PC-3 (cell line): ENCODE measurements around the gene SERPINA4. TPM values are rescaled to one million over a fixed set of nuclear protein-coding genes. Genes with fewer than 3 reads are reported as not detected.

ENCODE experiments used
- ATAC-seq: fragments of 200-7000 bp; cut with Tn5 transposase; 2 replicates; pipeline ENCODE4 v1.9.1; 2020; ENCODE audit warnings: mild to moderate bottlenecking, moderate library complexity
- BruUV-seq: library from RNA; stranded (reverse); fragments of 400-500 nt; replicated peaks from 2 replicates; lab custom pipeline; 2021; lab: Mats Ljungman, UMichigan
- CTCF ChIA-PET: fragments of 300-600 bp; sonication (Branson Sonifier 250); formaldehyde crosslinking; loops from one replicate; lab custom pipeline; 2022; ENCODE audit warnings: antibody characterized with exemption; lab: Charles Lee
- POLR2A ChIA-PET: fragments of 300-600 bp; sonication (Branson Sonifier 250); formaldehyde crosslinking; loops from one replicate; lab custom pipeline; 2022; ENCODE audit warnings: antibody characterized with exemption; ENCODE audit not compliant: unreplicated experiment; lab: Charles Lee
- DNase-seq: peaks from one replicate; pipeline ENCODE4 v3.0.0-alpha.2; 2015
- H2AFZ ChIP-seq: fragments of 300-600 bp; sonication (generic); 2 replicates; pipeline ENCODE4 v1.6.0; 2016; ENCODE audit warnings: antibody characterized with exemption, low read length
- H3F3A ChIP-seq: fragments of 300-600 bp; sonication (generic); one replicate; pipeline ENCODE4 v1.6.0; 2017; ENCODE audit warnings: antibody characterized with exemption, low read length, control low read depth, mild to moderate bottlenecking; ENCODE audit not compliant: unreplicated experiment
- H3K27ac ChIP-seq: fragments of 300-600 bp; sonication (generic); 2 replicates; pipeline ENCODE4 v1.5.1; 2016; ENCODE audit warnings: mild to moderate bottlenecking, low read length
- H3K27me3 ChIP-seq: fragments of 300-600 bp; sonication (generic); 2 replicates; pipeline ENCODE4 v1.6.1; 2016; ENCODE audit warnings: low read length, mixed read lengths
- H3K36me3 ChIP-seq: fragments of 300-600 bp; sonication (generic); 2 replicates; pipeline ENCODE4 v1.6.1; 2016; ENCODE audit warnings: low read depth, mixed run types, low read length, mixed read lengths
- H3K4me1 ChIP-seq: fragments of 300-600 bp; sonication (generic); 2 replicates; pipeline ENCODE4 v1.5.1; 2016; ENCODE audit warnings: low read length; ENCODE audit not compliant: insufficient read depth
- H3K4me2 ChIP-seq: fragments of 300-600 bp; sonication (generic); 2 replicates; pipeline ENCODE4 v1.6.0; 2016; ENCODE audit warnings: low read length
- H3K4me3 ChIP-seq: fragments of 300-600 bp; sonication (generic); 2 replicates; pipeline ENCODE4 v1.5.1; 2016; ENCODE audit warnings: mild to moderate bottlenecking, low read length, mixed read lengths
- H3K79me2 ChIP-seq: fragments of 300-600 bp; sonication (generic); 2 replicates; pipeline ENCODE4 v1.6.1; 2017; ENCODE audit warnings: low read length, mixed read lengths
- H3K9ac ChIP-seq: fragments of 300-600 bp; sonication (generic); 2 replicates; pipeline ENCODE4 v1.6.0; 2016; ENCODE audit warnings: mild to moderate bottlenecking, low read length
- H3K9me2 ChIP-seq: fragments of 300-600 bp; sonication (generic); replicated peaks from 2 replicates; pipeline ENCODE4 v1.6.1; 2016; ENCODE audit warnings: mixed run types, low read length, mixed read lengths
- H3K9me3 ChIP-seq: fragments of 300-600 bp; sonication (generic); 2 replicates; pipeline ENCODE4 v1.6.1; 2016; ENCODE audit warnings: low read length, mixed read lengths
- H4K20me1 ChIP-seq: fragments of 300-600 bp; sonication (generic); 2 replicates; pipeline ENCODE4 v1.6.1; 2016; ENCODE audit warnings: low read length, mixed read lengths
- CTCF ChIP-seq: fragments of 300-600 bp; sonication (generic); conservative IDR thresholded peaks from 2 replicates; pipeline ENCODE4 v1.5.1; 2017; ENCODE audit warnings: antibody characterized with exemption, low read depth, mild to moderate bottlenecking, low read length
- EZH2 ChIP-seq: fragments of 300-600 bp; sonication (generic); IDR thresholded peaks from one replicate; pipeline ENCODE4 v1.6.1; 2017; ENCODE audit warnings: antibody characterized with exemption, mild to moderate bottlenecking, low read length; ENCODE audit not compliant: unreplicated experiment
- EZH2phosphoT487 ChIP-seq: fragments of 300-600 bp; sonication (generic); IDR thresholded peaks from 2 replicates; pipeline ENCODE4 v1.6.1; 2018; ENCODE audit warnings: mild to moderate bottlenecking, antibody characterized with exemption, low read length, borderline replicate concordance
- intact Hi-C: fragments of 100-400 bp; cut with micrococcal nuclease; formaldehyde crosslinking; loops from 2 replicates; pipeline ENCODE4 v1.9.0; 2023
- total RNA-seq: library from RNA; depleted of rRNA; stranded (reverse); fragments of >200 nt; gene quantifications from 2 replicates; pipeline ENCODE4 v1.2.3, GENCODE V29; 2014

SERPINA4 gene
- total RNA-seq, 1 experiment from 2014 or later = not detected

- no peaks in the 10 kb centered on the region for H3K79me2 ChIP-seq
- ATAC-seq = no peak
- ChIA-PET POLR2A (no interaction called here), CTCF (no interaction called here)
- no peak overlapping the region for H3K27ac ChIP-seq
- H3K27me3 ChIP-seq = no peaks in the 10 kb centered on the region
- no TSS peak for BruUV-seq
- intact Hi-C loops = no loop called here
- no peaks in the 10 kb centered on the region for H3F3A ChIP-seq
- no peak overlapping the region for H3K9ac ChIP-seq
- no peaks in the 10 kb centered on the region for H3K4me1 ChIP-seq
- TF ChIP-seq CTCF = no peak
- no peak for TF ChIP-seq EZH2phosphoT487
- TF ChIP-seq EZH2 = no peak
- H3K4me2 ChIP-seq = no peak overlapping the region
- no peak overlapping the region for H2AFZ ChIP-seq
- H4K20me1 ChIP-seq = no peaks in the 10 kb centered on the region
- H3K4me3 ChIP-seq = no peak overlapping the region
- H3K36me3 ChIP-seq = no peaks in the 10 kb centered on the region
- H3K9me2 ChIP-seq = no peaks in the 10 kb centered on the region
- no peaks in the 10 kb centered on the region for H3K9me3 ChIP-seq
- DNase-seq = no peak
Measured at GRCh38 chr14:94573475-94574277, 12.4 kb downstream of the SERPINA4 start.

- ChIA-PET CTCF (no interaction called here), POLR2A (no interaction called here)
- Histone ChIP-seq H3K27ac (no peak overlapping the region), H3K27me3 (no peaks in the 10 kb centered on the region), H3K4me1 (no peaks in the 10 kb centered on the region), H3K9ac (no peak overlapping the region), H3K4me2 (no peak overlapping the region), H3K4me3 (no peak overlapping the region), H3K9me3 (no peaks in the 10 kb centered on the region), H2AFZ (no peak overlapping the region), H3K79me2 (no peaks in the 10 kb centered on the region), H3K36me3 (no peaks in the 10 kb centered on the region), H3K9me2 (no peaks in the 10 kb centered on the region), H4K20me1 (no peaks in the 10 kb centered on the region), H3F3A (no peaks in the 10 kb centered on the region)
- TF ChIP-seq EZH2 (no peak), EZH2phosphoT487 (no peak), CTCF (no peak)
- no peak for DNase-seq
- no peak for ATAC-seq
- no TSS peak for BruUV-seq
- intact Hi-C loops = no loop called here
Measured at GRCh38 chr14:94574336-94574735, 13.1 kb downstream of the SERPINA4 start.
